K562 (cell line): ENCODE results near the gene SETD4. TPM values are rescaled to one million over a fixed set of nuclear protein-coding genes. Genes with fewer than 3 reads are reported as not detected.

ENCODE experiments used
- ATAC-seq: fragments of 200-7000 bp; cut with Tn5 transposase; 3 replicates; pipeline ENCODE4 v1.9.1; 2020; ENCODE audit warnings: moderate library complexity
- BruUV-seq: library from RNA; stranded (reverse); fragments of 400-500 nt; replicated peaks from 2 replicates; lab custom pipeline; 2021; lab: Mats Ljungman, UMichigan
- CTCF ChIA-PET: fragments of 300-600 bp; formaldehyde crosslinking; extraction: SDS; loops from one replicate; lab custom pipeline; 2021; ENCODE audit warnings: low intra/inter-chr PET ratio; lab: Yijun Ruan, JAX
- POLR2A ChIA-PET: fragments of 300-600, 350-650 bp; sonication (Branson Sonifier 250); formaldehyde crosslinking; extraction: SDS; loops from one replicate; lab custom pipeline; 2021; ENCODE audit warnings: antibody characterized with exemption, inconsistent platforms; lab: Yijun Ruan, JAX
- DNase-seq, 4 experiments: peaks; one replicate each; pipeline versions ENCODE4 v3.0.0 to v3.0.0-alpha.2; 2011 to 2018; ENCODE audit warnings: low spot score in 3 of 4, mixed read lengths in 3 of 4; ENCODE audit errors: extremely low read depth in 1 of 4
- FAIRE-seq: peaks from 2 replicates; lab custom pipeline; 2011; peaks lifted over from hg19 to GRCh38; lab: Jason Lieb, UNC
- H2AFZ ChIP-seq: 2 replicates; pipeline ENCODE4 v1.6.0; 2011; ENCODE audit warnings: low read depth, low read length, control low read depth, inconsistent platforms
- H3K27ac ChIP-seq: fragments of 200-600 bp; 3 replicates; pipeline ENCODE4 v1.8.0; 2011; ENCODE audit warnings: low read depth, mild to moderate bottlenecking, control low read depth, inconsistent platforms, low read length, moderate library complexity, mixed read lengths; ENCODE audit errors: extremely low read depth
- H3K27me3 ChIP-seq, 2 experiments: fragments of 300-600 bp in 1 of 2; 2 replicates in 1 of 2; 3 replicates in 1 of 2; pipeline versions ENCODE4 v1.6.0 to v1.8.0; 2011; ENCODE audit warnings: inconsistent platforms in 2 of 2, low read length in 2 of 2, mild to moderate bottlenecking in 1 of 2, mixed read lengths in 1 of 2, moderate library complexity in 1 of 2; ENCODE audit not compliant: control insufficient read depth in 2 of 2, insufficient read depth in 2 of 2
- H3K36me3 ChIP-seq: fragments of 300-600 bp; 3 replicates; pipeline ENCODE4 v1.8.0; 2011; ENCODE audit warnings: mild to moderate bottlenecking, low read length, inconsistent platforms; ENCODE audit not compliant: control insufficient read depth, insufficient read depth
- H3K4me1 ChIP-seq, 2 experiments: fragments of 200-600 bp in 1 of 2; replicated peaks in 1 of 2; 2 replicates in 1 of 2; 3 replicates in 1 of 2; pipeline versions ENCODE4 v1.5.1 to v1.8.0; 2011; ENCODE audit warnings: inconsistent platforms in 2 of 2, low read length in 2 of 2, mild to moderate bottlenecking in 1 of 2, mixed read lengths in 1 of 2, moderate library complexity in 1 of 2; ENCODE audit not compliant: control insufficient read depth in 2 of 2, insufficient read depth in 2 of 2
- H3K4me2 ChIP-seq: 2 replicates; pipeline ENCODE4 v1.6.1; 2011; ENCODE audit warnings: low read length, control low read depth, inconsistent platforms, mixed read lengths; ENCODE audit not compliant: insufficient read depth
- H3K4me3 ChIP-seq: fragments of 200-600 bp; sonication (generic), shearing (Covaris generic); 2 replicates; pipeline ENCODE4 v1.5.1; 2016; ENCODE audit warnings: control low read depth, inconsistent platforms
- H3K79me2 ChIP-seq: fragments of 200-600 bp; 3 replicates; pipeline ENCODE4 v1.8.0; 2011; ENCODE audit warnings: low read length, inconsistent platforms; ENCODE audit not compliant: control insufficient read depth, insufficient read depth
- H3K9ac ChIP-seq, 2 experiments: 2 replicates each; pipeline versions ENCODE4 v1.6.0 to v1.6.1; 2011; ENCODE audit warnings: low read depth in 2 of 2, low read length in 2 of 2, control low read depth in 1 of 2, inconsistent platforms in 1 of 2, mild to moderate bottlenecking in 1 of 2, mixed read lengths in 1 of 2; ENCODE audit not compliant: insufficient read depth in 1 of 2
- H3K9me1 ChIP-seq: one replicate; pipeline ENCODE4 v1.6.0; 2011; ENCODE audit warnings: inconsistent platforms, mild to moderate bottlenecking, low read length, moderate library complexity; ENCODE audit not compliant: control insufficient read depth, insufficient read depth
- H3K9me3 ChIP-seq: replicated peaks from 2 replicates; pipeline ENCODE4 v1.5.1; 2011; ENCODE audit warnings: low read depth, low read length, inconsistent platforms; ENCODE audit not compliant: control insufficient read depth, insufficient read depth
- H4K20me1 ChIP-seq: replicated peaks from 2 replicates; pipeline ENCODE4 v1.6.1; 2011; ENCODE audit warnings: low read length, inconsistent platforms, mixed read lengths; ENCODE audit not compliant: control insufficient read depth, insufficient read depth
- CC2D1A ChIP-seq: fragments of 450-650 bp; IDR thresholded peaks from 2 replicates; pipeline ENCODE4 v1.6.1; 2017; ENCODE audit warnings: mild to moderate bottlenecking
- ELF2 ChIP-seq: fragments of 250-450 bp; sonication (Bioruptor Pico); IDR thresholded peaks from 2 replicates; pipeline ENCODE4 v1.5.0; 2021; ENCODE audit warnings: mild to moderate bottlenecking
- ETV1 ChIP-seq: fragments of 450-650 bp; conservative IDR thresholded peaks from 2 replicates; pipeline ENCODE4 v1.6.1; 2016; ENCODE audit warnings: missing genetic modification characterization, control low read depth, low read depth, missing compliant biosample characterization
- GATAD2A ChIP-seq: fragments of 450-650 bp; IDR thresholded peaks from 2 replicates; pipeline ENCODE4 v1.6.1; 2017
- HLTF ChIP-seq: fragments of 450-650 bp; IDR thresholded peaks from 2 replicates; pipeline ENCODE4 v1.6.1; 2016
- MCM2 ChIP-seq: fragments of 450-650 bp; IDR thresholded peaks from 2 replicates; pipeline ENCODE4 v1.6.1; 2017; ENCODE audit warnings: low read depth, mild to moderate bottlenecking
- MEF2D ChIP-seq: conservative IDR thresholded peaks from 2 replicates; pipeline ENCODE4 v1.6.1; 2016; ENCODE audit warnings: low read depth, missing genetic modification characterization, missing compliant biosample characterization
- RAD21 ChIP-seq, 2 experiments: fragments of 250-450 bp in 1 of 2; fragments of 450-650 bp in 1 of 2; sonication (Bioruptor Pico) in 1 of 2; formaldehyde crosslinking in 1 of 2; IDR thresholded peaks in 1 of 2; conservative IDR thresholded peaks in 1 of 2; 2 replicates each; pipeline versions ENCODE4 v1.4.0 to v1.8.0; 2020 to 2022; ENCODE audit warnings: mild to moderate bottlenecking in 2 of 2, moderate library complexity in 1 of 2
- SUPT5H ChIP-seq: fragments of 450-650 bp; IDR thresholded peaks from 2 replicates; pipeline ENCODE4 v1.6.1; 2016
- ZNF143 ChIP-seq: sonication (generic); formaldehyde crosslinking; IDR thresholded peaks from 2 replicates; pipeline ENCODE4 v1.9.0; 2022; ENCODE audit warnings: mild to moderate bottlenecking, missing genetic modification reagents
- ZNF175 ChIP-seq: fragments of 200-800 bp; sonication (Bioruptor generic); IDR thresholded peaks from 2 replicates; pipeline ENCODE4 v1.6.1; 2016; ENCODE audit warnings: low read depth, mild to moderate bottlenecking, missing genetic modification characterization, missing compliant biosample characterization
- ZNF24 ChIP-seq: fragments of 450-650 bp; IDR thresholded peaks from 2 replicates; pipeline ENCODE4 v1.6.1; 2016
- ZNF707 ChIP-seq: fragments of 250-450 bp; sonication (Bioruptor Pico); conservative IDR thresholded peaks from 2 replicates; pipeline ENCODE4 v1.8.0; 2022; ENCODE audit warnings: inconsistent platforms, mild to moderate bottlenecking, moderate library complexity
- ZNF717 ChIP-seq: fragments of 250-450 bp; sonication (Bioruptor Pico); IDR thresholded peaks from 2 replicates; pipeline ENCODE4 v1.5.0; 2021
- WGBS: fragments of 100-300 bp; shearing (Covaris generic); methylation state at CpG from one replicate; pipeline ENCODE4 v1.1.6; 2016; ENCODE audit warnings: low coverage, mixed read lengths; ENCODE audit not compliant: insufficient coverage; ENCODE audit errors: missing lambda C conversion rate; 5-methylcytosine and 5-hydroxymethylcytosine counted together
- in situ Hi-C: fragments of 300-500 bp; cut with MboI; formaldehyde crosslinking; loops from 4 replicates; pipeline ENCODE4 v1.15.0; 2018; ENCODE audit warnings: inconsistent platforms, mixed read lengths
- intact Hi-C: fragments of 100-400 bp; cut with micrococcal nuclease; formaldehyde crosslinking; loops from 2 replicates; pipeline ENCODE4 v1.14.2; 2022
- polyA plus RNA-seq, 8 experiments: library from polyadenylated mRNA; depleted of rRNA in 4 of 8; stranded (reverse) in 5 of 8; unstranded in 3 of 8; fragments of >200 nt; fragmentation: Nextera tagmentation in 2 of 8; fragmentation: Illumina TruSeq in 1 of 8; extraction: Ambion mirVana in 2 of 8; extraction: Trizol in 1 of 8; gene quantifications; 2 replicates each; pipeline versions ENCODE4 v1.2.1 to v1.2.3, GENCODE V29; 2011 to 2014; ENCODE audit warnings: inconsistent platforms in 1 of 8, missing spikeins in 1 of 8
- total RNA-seq, 7 experiments: library from RNA; depleted of rRNA in 6 of 7; stranded (reverse); fragments of >200 nt in 6 of 7; fragmentation: Illumina TruSeq in 2 of 7; extraction: Trizol in 2 of 7; gene quantifications; 2 replicates each; pipeline versions ENCODE4 v1.2.1 to v1.2.3, GENCODE V29; 2011 to 2021; ENCODE audit warnings: low replicate concordance in 1 of 7
- TF ChIP-seq, protein P1 (sequence below): fragments of 150-350 bp; IDR thresholded peaks from 2 replicates; pipeline ENCODE4 v1.6.1; 2014; ENCODE audit warnings: low read depth, mild to moderate bottlenecking, low read length, borderline replicate concordance

SETD4 gene
- total and polyA plus RNA-seq, 9 of the 15 experiments (the other 6 are each of a cell fraction or from before 2014, with no cell fraction given): 16.1 to 51.3 (median 25.7) TPM

- no peaks in the 10 kb centered on the region for H3K4me1 ChIP-seq
- no peaks in the 10 kb centered on the region for H3K36me3 ChIP-seq
- no peak overlapping the region for H3K4me3 ChIP-seq
- CTCF ChIA-PET: no interaction called here
- no peak overlapping the region for H2AFZ ChIP-seq
- TF ChIP-seq CC2D1A (no peak), RAD21 (CRISPR knock-in tag; conservative IDR thresholded peaks at IDR 0.05 in 1 of 2, IDR thresholded peaks at IDR 0.05 in 1 of 2) (no peak), SUPT5H (no peak), HLTF (no peak), MCM2 (no peak), ZNF717 (no peak), ZNF143 (CRISPR knock-in tag) (no peak), ZNF707 (CRISPR knock-in tag) (no peak), ETV1 (tag) (no peak), MEF2D (tag) (no peak), GATAD2A (no peak), ZNF175 (CRISPR knock-in tag) (no peak), ZNF24 (no peak), ELF2 (CRISPR knock-in tag) (no peak)
- TF ChIP-seq, protein P1, sequence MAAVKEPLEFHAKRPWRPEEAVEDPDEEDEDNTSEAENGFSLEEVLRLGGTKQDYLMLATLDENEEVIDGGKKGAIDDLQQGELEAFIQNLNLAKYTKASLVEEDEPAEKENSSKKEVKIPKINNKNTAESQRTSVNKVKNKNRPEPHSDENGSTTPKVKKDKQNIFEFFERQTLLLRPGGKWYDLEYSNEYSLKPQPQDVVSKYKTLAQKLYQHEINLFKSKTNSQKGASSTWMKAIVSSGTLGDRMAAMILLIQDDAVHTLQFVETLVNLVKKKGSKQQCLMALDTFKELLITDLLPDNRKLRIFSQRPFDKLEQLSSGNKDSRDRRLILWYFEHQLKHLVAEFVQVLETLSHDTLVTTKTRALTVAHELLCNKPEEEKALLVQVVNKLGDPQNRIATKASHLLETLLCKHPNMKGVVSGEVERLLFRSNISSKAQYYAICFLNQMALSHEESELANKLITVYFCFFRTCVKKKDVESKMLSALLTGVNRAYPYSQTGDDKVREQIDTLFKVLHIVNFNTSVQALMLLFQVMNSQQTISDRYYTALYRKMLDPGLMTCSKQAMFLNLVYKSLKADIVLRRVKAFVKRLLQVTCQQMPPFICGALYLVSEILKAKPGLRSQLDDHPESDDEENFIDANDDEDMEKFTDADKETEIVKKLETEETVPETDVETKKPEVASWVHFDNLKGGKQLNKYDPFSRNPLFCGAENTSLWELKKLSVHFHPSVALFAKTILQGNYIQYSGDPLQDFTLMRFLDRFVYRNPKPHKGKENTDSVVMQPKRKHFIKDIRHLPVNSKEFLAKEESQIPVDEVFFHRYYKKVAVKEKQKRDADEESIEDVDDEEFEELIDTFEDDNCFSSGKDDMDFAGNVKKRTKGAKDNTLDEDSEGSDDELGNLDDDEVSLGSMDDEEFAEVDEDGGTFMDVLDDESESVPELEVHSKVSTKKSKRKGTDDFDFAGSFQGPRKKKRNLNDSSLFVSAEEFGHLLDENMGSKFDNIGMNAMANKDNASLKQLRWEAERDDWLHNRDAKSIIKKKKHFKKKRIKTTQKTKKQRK: no peak
- TF ChIP-seq, all 486 proteins: peak for 0
- no peak overlapping the region for H3K9ac ChIP-seq
- no peak overlapping the region for H3K4me2 ChIP-seq
- no peaks in the 10 kb centered on the region for H4K20me1 ChIP-seq
- no peaks in the 10 kb centered on the region for H3K9me1 ChIP-seq
- H3K79me2 ChIP-seq: no peaks in the 10 kb centered on the region
- no peaks in the 10 kb centered on the region for H3K27me3 ChIP-seq
- no TSS peak for BruUV-seq
- POLR2A ChIA-PET: interaction anchor here (0.6 kb wide), 1 partner anchor 67 kb away, joined by 3 read pairs; no protein-coding TSS in a partner anchor
- H3K27ac ChIP-seq: no peak overlapping the region
- DNase-seq (no peak), FAIRE-seq (no peak), ATAC-seq (no peak)
- in situ Hi-C loops: no loop called here
- intact Hi-C loops: no loop called here
- peaks cover 8% of the 10 kb centered on the region for H3K9me3 ChIP-seq
- 15% methylated on average over 3 of the region's 3 CpGs for WGBS
Measured at GRCh38 chr21:36089946-36090345, 29.6 kb upstream of the SETD4 start.
